NCI-H1417 (cell line): Measurements from ENCODE around the gene MNS1.
"Not testable (repeated sequence)": the region's sequence is repeated elsewhere in the genome, so short reads cannot be mapped to it uniquely, and the experiment has no call there.

ENCODE experiments used
- DNase-seq, 3 experiments: peaks; one replicate each; lab custom pipeline; 2025; lab: John Stamatoyannopoulos, UW

Gene MNS1

GRCh38 chr15:56454836-56455235 is 10.1 kb downstream of the MNS1 start:
- DNase-seq = no peak

- DNase-seq = peak in 1 of 3 experiments; percentile 39
These were observed 19.2 kb downstream of the MNS1 start for GRCh38 chr15:56445746-56446145.

GRCh38 chr15:56442354-56442753 is 22.6 kb downstream of the MNS1 start:
- no peak for DNase-seq

- DNase-seq = no peak
These were observed 24.6 kb downstream of the MNS1 start for GRCh38 chr15:56440214-56440770.

GRCh38 chr15:56432304-56432703 is 32.6 kb downstream of the MNS1 start:
- DNase-seq = no peak

GRCh38 chr15:56428821-56429458 is 36.0 kb downstream of the MNS1 start:
- DNase-seq = peak; percentile 5 to 71 (median 5)

GRCh38 chr15:56425976-56426375 is 39.0 kb downstream of the MNS1 start:
- DNase-seq = no peak

- no peak for DNase-seq
These were observed 39.7 kb downstream of the MNS1 start for GRCh38 chr15:56425276-56425675.

- not testable (repeated sequence) for DNase-seq
These were observed 51.7 kb downstream of the MNS1 start for GRCh38 chr15:56413114-56413733.

- no peak for DNase-seq
These were observed 53.7 kb downstream of the MNS1 start for GRCh38 chr15:56411122-56411749.

GRCh38 chr15:56410721-56411120 is 54.2 kb downstream of the MNS1 start:
- DNase-seq = no peak

GRCh38 chr15:56399209-56399608 is 65.7 kb downstream of the MNS1 start:
- not testable (repeated sequence) for DNase-seq

GRCh38 chr15:56397325-56397724 is 67.6 kb downstream of the MNS1 start:
- not testable (repeated sequence) for DNase-seq

GRCh38 chr15:56394909-56395308 is 70.0 kb downstream of the MNS1 start:
- no peak for DNase-seq

- no peak for DNase-seq
These were observed 71.7 kb downstream of the MNS1 start for GRCh38 chr15:56393277-56393676.

GRCh38 chr15:56390739-56391267 is 74.1 kb downstream of the MNS1 start:
- DNase-seq = no peak

GRCh38 chr15:56385908-56386307 is 79.0 kb downstream of the MNS1 start:
- DNase-seq = no peak

GRCh38 chr15:56383010-56383409 is 81.9 kb downstream of the MNS1 start:
- no peak for DNase-seq
